ENCODE results near the gene GRPEL1.

The GRPEL1 gene

DNA sequence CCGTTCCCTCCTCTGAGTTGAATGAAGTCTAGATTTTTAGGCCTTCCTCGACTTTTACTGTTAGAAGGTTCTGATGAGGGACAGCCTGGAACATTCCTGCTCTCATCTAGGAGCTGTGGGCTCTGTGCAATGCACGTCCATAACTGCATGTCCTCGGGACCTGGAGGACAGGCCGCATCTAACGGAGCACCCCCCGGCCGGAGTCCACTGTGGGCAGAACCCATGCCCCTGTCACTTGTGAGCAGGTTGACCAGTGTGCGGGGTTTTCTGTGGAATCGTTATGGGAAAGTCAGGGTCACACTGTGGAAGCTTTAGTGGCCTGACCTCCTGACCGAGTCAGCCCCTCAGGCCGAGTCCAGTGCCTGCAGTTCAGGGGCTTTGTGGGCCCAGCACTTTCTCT is 44.0 kb downstream of the GRPEL1 start:
- no peak for DNase-seq (ENCODE audit: low read depth)

- no peak for DNase-seq (ENCODE audit: low read depth)
Measured at GRCh38 chr4:7023486-7023885, 44.4 kb downstream of the GRPEL1 start.

DNA sequence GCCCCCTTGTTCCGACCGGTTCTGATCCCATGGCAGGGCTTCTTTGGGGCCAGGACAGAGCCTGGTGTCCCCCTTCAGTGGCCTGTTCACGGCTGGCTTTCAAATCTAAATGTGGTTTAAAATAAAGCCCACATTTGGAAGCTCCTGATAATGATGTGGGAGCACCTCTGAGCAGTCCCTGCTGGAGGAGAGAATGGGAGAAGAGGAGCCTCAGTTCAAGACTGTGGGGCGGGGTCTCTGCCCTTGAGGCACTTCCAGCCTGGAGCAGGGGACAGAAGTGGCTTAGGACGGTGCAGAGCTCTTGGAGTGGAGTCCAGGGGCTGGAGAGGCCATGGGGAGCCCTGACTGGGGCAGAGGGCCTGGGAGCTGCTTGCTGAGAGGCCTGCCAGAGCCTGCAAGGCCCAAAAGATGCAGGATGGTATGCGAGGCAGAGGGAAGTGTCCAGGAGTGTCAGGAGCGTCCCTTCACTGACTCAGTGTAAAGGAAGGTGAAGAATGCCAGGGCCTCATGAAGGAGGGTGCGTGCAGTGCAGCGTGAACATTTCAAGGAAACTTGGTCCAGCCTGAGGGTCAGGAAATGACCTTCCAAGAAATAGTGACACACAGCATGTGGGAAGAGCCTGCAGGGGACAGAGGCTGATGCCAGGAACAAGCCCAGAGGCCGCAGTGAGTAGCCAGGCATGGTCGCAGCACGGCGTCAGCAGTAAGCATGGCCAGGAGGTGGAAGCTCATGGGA is 45.8 kb downstream of the GRPEL1 start:
- no peak for DNase-seq (ENCODE audit: low read depth)

- no peak for DNase-seq (ENCODE audit: low read depth)
Measured at GRCh38 chr4:7021355-7021754, 46.5 kb downstream of the GRPEL1 start.

DNA sequence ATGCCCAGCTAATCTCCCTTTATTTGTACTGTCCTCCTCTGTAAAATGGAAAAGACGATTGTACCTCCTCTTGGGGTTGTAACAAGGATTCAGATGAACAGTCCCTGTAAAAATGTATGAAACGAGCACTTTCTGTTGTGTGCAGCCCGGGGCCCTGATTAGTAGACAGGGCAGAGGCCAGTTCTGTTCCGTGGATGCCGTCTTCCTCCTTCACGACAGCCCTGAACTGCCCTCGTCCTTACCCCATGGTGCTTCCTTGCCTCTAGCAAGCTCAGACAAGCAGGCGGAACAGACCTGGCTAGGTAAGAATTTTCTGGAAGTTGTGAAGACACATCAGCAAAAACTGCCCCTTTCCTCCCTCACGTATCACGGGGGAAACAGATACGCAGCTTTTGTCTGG is 47.0 kb downstream of the GRPEL1 start:
- no peak for DNase-seq (ENCODE audit: low read depth)

- DNase-seq (ENCODE audit: low read depth), result no peak
Measured at GRCh38 chr4:7020290-7020689, 47.6 kb downstream of the GRPEL1 start.

- DNase-seq (ENCODE audit: low read depth), result no peak
Measured at GRCh38 chr4:7019367-7019766, 48.5 kb downstream of the GRPEL1 start.

GRCh38 chr4:7018281-7018680 is 49.6 kb downstream of the GRPEL1 start:
- DNase-seq (ENCODE audit: low read depth), result no peak

DNA sequence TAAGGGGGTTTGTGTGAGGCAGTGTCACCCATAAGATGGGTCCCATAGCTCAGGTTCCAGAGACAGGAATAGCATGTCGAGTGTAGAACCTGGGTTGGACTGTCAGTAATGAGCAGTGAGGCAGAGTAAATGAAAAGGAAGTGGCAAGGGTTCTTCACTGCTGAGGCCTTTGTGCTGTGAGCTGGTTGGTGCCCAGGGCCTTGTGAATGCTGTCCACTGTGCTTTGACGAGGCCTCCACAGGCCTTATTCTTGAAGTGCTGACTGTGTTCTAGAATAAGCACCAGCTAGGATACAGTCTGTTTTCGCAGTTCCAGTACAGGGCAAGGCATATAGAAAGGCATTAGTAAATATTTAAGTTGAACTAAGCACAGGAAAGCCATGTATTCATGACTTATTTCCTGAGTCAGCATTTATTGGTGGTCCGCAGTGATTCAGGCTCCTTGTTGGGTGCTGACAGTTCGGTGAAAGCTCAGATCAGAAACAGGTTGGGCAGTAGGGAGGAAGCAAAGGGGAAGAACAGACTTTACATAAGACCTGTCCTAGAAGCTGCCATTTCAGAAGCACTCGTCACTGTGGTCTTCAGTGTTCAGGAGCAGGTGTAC is 50.3 kb downstream of the GRPEL1 start:
- DNase-seq (ENCODE audit: low read depth), result no peak

- DNase-seq (ENCODE audit: low read depth), result no peak
Measured at GRCh38 chr4:7016512-7016911, 51.4 kb downstream of the GRPEL1 start.

- no peak for DNase-seq (ENCODE audit: low read depth)
Measured at GRCh38 chr4:7016086-7016485, 51.8 kb downstream of the GRPEL1 start.

DNA sequence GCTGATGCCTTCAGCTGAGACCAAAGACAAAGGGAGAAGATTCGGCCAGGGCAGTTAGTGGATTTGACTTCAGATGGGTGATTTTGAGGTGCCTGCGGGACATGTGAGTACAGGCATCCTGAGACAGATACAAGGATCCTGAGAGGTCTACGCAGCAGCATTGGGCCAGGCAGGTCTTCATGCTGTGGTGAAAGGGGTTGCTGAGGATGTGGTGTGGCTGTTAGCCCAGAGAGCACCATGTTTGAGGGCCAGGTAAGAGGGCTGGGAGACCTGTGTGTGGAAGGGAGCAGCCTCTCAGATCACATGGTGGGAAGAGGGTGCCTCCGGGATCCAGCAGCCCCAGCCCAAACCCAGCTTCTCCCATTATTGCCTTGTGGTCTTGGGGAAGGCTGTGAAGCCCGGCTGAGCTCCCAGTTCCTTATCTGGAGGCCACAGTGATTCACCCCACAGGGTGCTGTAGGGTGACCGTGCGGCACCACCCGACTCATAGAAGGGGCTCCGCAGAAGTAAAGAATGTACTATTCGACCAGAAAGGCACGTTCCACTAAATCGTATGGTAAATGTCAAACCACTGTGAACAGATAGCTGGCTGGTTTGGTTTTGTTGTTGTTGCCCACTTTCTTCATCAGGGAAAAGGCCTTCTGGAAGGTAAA is 52.4 kb downstream of the GRPEL1 start:
- DNase-seq (ENCODE audit: low read depth), result no peak

- DNase-seq (ENCODE audit: low read depth), result no peak
Measured at GRCh38 chr4:7014815-7015214, 53.0 kb downstream of the GRPEL1 start.

DNA sequence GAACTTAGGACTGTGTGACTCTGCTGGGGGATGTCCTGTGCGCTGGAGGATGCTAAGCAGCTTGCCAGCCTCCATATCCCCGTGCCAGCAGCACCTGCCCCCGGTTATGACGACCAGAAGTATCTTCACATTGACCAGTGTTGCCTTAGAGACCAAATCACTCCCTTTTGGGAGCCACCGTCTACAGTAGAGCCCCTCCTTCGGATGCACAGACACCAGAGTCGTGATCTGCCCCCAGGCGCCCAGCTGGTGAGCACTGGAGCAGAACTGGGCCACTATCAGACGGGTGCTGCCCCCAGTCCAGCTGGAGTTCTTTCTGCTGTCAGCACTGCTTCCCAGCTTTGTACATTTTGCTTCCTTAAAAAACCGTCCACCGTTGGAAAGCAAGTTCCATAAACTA is 54.7 kb downstream of the GRPEL1 start:
- DNase-seq (ENCODE audit: low read depth), result no peak

DNA sequence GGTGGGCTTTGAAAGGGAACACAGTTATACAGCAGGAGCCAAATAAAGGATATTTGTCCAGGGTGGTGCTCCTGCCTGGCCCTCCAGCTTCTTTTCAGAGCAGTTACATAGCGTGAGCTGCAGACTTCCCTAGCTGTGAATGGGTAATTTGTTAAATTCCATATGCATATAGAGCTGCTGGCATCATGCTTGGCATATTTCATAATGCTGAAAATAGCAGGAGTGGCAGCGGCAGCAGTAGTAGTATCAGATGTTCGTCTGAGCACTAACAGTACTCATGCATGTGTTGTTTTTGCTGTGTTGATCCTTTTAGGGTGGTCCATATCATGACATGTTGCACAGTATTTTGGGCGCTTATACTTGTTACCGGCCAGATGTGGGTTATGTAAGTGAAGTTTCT is 58.3 kb downstream of the GRPEL1 start:
- DNase-seq (ENCODE audit: low read depth), result no peak

Data from T follicular helper cell (primary cell).